Measurements from ENCODE around the gene OR2AG2. TPM values are rescaled to one million over a fixed set of nuclear protein-coding genes. Genes with fewer than 3 reads are reported as not detected.

Gene OR2AG2
- total and polyA plus RNA-seq, 9 of the 15 experiments (the other 6 are each of a cell fraction or from before 2014, with no cell fraction given): 0.15 to 0.91 (median 0.55) TPM

DNA sequence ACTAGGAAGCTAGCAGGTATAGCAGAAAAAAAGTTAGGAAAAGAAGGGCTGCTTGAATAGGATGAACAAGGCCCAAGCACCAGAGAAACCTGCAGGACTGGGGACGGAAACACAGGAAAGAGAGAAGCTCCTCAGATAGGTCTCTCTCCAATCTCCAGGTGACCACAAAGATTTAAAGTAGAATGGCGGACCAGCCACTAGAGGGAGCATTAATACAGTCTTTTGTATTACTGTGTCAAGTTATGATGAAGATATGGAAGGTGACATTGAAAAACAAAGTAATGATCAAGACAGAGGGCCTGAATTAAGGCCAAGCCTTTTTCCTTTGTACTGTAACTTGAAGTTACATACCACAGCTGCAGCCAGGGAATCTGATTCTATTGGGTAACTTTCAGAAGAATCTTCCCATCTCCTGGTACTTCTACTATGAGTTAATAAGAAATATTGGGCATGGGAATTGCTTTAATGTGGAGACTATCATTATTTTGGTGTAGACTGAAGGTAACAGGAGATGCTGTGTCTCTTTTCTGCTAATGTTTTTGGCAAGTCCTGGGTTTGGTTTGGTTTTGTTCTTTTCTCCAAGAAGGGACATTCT is 33.8 kb downstream of the OR2AG2 start (continued):
- TF ChIP-seq, protein P1, sequence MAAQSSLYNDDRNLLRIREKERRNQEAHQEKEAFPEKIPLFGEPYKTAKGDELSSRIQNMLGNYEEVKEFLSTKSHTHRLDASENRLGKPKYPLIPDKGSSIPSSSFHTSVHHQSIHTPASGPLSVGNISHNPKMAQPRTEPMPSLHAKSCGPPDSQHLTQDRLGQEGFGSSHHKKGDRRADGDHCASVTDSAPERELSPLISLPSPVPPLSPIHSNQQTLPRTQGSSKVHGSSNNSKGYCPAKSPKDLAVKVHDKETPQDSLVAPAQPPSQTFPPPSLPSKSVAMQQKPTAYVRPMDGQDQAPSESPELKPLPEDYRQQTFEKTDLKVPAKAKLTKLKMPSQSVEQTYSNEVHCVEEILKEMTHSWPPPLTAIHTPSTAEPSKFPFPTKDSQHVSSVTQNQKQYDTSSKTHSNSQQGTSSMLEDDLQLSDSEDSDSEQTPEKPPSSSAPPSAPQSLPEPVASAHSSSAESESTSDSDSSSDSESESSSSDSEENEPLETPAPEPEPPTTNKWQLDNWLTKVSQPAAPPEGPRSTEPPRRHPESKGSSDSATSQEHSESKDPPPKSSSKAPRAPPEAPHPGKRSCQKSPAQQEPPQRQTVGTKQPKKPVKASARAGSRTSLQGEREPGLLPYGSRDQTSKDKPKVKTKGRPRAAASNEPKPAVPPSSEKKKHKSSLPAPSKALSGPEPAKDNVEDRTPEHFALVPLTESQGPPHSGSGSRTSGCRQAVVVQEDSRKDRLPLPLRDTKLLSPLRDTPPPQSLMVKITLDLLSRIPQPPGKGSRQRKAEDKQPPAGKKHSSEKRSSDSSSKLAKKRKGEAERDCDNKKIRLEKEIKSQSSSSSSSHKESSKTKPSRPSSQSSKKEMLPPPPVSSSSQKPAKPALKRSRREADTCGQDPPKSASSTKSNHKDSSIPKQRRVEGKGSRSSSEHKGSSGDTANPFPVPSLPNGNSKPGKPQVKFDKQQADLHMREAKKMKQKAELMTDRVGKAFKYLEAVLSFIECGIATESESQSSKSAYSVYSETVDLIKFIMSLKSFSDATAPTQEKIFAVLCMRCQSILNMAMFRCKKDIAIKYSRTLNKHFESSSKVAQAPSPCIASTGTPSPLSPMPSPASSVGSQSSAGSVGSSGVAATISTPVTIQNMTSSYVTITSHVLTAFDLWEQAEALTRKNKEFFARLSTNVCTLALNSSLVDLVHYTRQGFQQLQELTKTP (IDR thresholded peaks at IDR 0.05; ENCODE audit: low read depth in 1 of 2, partially characterized antibody in 2 of 2): no peak
- TF ChIP-seq RBFOX2 (IDR thresholded peaks at IDR 0.05; ENCODE audit: low read depth, low read length) (no peak), ARNT (IDR thresholded peaks at IDR 0.05) (no peak), SP2 (IDR thresholded peaks at IDR 0.05; ENCODE audit: extremely low read depth, low read depth, low read length, poor library complexity, severe bottlenecking) (no peak), ESRRA (IDR thresholded peaks at IDR 0.05; ENCODE audit: borderline replicate concordance, low read depth) (peak; percentile 80), ZNF766 (CRISPR knock-in tag; conservative IDR thresholded peaks at IDR 0.05) (no peak), FOS (IDR thresholded peaks at IDR 0.05; ENCODE audit: extremely low read depth, insufficient read length) (no peak), SMAD3 (CRISPR knock-in tag; conservative IDR thresholded peaks at IDR 0.05) (no peak), EP300 (IDR thresholded peaks at IDR 0.05; ENCODE audit: low read length) (no peak), MYNN (IDR thresholded peaks at IDR 0.05) (no peak), MYNN (CRISPR knock-in tag; IDR thresholded peaks at IDR 0.05) (no peak)
- TF ChIP-seq, protein P2, sequence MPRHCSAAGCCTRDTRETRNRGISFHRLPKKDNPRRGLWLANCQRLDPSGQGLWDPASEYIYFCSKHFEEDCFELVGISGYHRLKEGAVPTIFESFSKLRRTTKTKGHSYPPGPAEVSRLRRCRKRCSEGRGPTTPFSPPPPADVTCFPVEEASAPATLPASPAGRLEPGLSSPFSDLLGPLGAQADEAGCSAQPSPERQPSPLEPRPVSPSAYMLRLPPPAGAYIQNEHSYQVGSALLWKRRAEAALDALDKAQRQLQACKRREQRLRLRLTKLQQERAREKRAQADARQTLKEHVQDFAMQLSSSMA (CRISPR knock-in tag; IDR thresholded peaks at IDR 0.05): no peak
- TF ChIP-seq, protein P3, sequence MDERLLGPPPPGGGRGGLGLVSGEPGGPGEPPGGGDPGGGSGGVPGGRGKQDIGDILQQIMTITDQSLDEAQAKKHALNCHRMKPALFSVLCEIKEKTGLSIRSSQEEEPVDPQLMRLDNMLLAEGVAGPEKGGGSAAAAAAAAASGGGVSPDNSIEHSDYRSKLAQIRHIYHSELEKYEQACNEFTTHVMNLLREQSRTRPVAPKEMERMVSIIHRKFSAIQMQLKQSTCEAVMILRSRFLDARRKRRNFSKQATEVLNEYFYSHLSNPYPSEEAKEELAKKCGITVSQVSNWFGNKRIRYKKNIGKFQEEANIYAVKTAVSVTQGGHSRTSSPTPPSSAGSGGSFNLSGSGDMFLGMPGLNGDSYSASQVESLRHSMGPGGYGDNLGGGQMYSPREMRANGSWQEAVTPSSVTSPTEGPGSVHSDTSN (CRISPR knock-in tag; IDR thresholded peaks at IDR 0.05; ENCODE audit: low read depth): no peak
- TF ChIP-seq, protein P3 (tag; conservative IDR thresholded peaks at IDR 0.05; ENCODE audit: low read depth): no peak

All from K562 (cell line).